Endothelial cell of umbilical vein (primary cell): ENCODE measurements around the gene PHACTR2.

Experiments
- CTCF ChIP-seq, 2 donors: IDR thresholded peaks; 1 replicate in 1 of 2; 2 replicates in 1 of 2; pipeline ENCODE4 v1.5.1; 2011; ENCODE audit warnings: low read length in 2 of 2, mild to moderate bottlenecking in 2 of 2, moderate library complexity in 2 of 2, control low read depth in 1 of 2, inconsistent platforms in 1 of 2, low read depth in 1 of 2; ENCODE audit not compliant: insufficient read depth in 1 of 2; ENCODE audit errors: extremely low read depth in 1 of 2
- EZH2 ChIP-seq: IDR thresholded peaks from 2 replicates; pipeline ENCODE4 v1.6.1; 2012; ENCODE audit warnings: borderline replicate concordance, low read depth, mild to moderate bottlenecking, moderate library complexity, low read length, inconsistent platforms; ENCODE audit not compliant: severe bottlenecking
- JUN ChIP-seq: IDR thresholded peaks from 2 replicates; pipeline ENCODE4 v1.6.1; 2011; ENCODE audit warnings: borderline replicate concordance, low read depth; ENCODE audit not compliant: insufficient read length, insufficient read depth
- MAX ChIP-seq: IDR thresholded peaks from 2 replicates; pipeline ENCODE4 v1.6.1; 2011; ENCODE audit not compliant: insufficient read depth, insufficient read length
- MYC ChIP-seq: IDR thresholded peaks from one replicate; pipeline ENCODE4 v1.6.1; 2011; ENCODE audit warnings: mild to moderate bottlenecking, low read depth, low read length
- POLR2A ChIP-seq: IDR thresholded peaks from 2 replicates; pipeline ENCODE4 v1.6.1; 2012; ENCODE audit warnings: low read depth, mild to moderate bottlenecking, control low read depth, low read length

GRCh38 chr6:143750877-143751276, 73.1 kb downstream of the PHACTR2 start:
- TF ChIP-seq EZH2 (no peak), CTCF (IDR thresholded peaks at IDR 0.05; ENCODE audit: extremely low read depth in 1 of 2, insufficient read depth in 1 of 2, low read depth in 1 of 2, low read length in 2 of 2) (no peak), POLR2A (no peak), MAX (no peak), JUN (no peak), MYC (no peak)
